Ovary (tissue), 3 donors: ENCODE results near the gene SORL1.

Source experiments
- CTCF ChIP-seq, 3 donors: fragments of 450-650 bp in 2 of 3; fragments of 200-600 bp in 1 of 3; IDR thresholded peaks; one replicate each; pipeline versions ENCODE4 v1.5.1 to v1.8.0; 2016 to 2022; ENCODE audit warnings: antibody characterized with exemption in 3 of 3, mild to moderate bottlenecking in 1 of 3
- EP300 ChIP-seq: sonication (generic); formaldehyde crosslinking; IDR thresholded peaks from one replicate; pipeline ENCODE4 v1.6.1; 2017; ENCODE audit warnings: antibody characterized with exemption
- POLR2A ChIP-seq: fragments of 450-650 bp; IDR thresholded peaks from one replicate; pipeline ENCODE4 v1.6.1; 2017; ENCODE audit warnings: antibody characterized with exemption, mild to moderate bottlenecking, moderate library complexity
- donor health status: DM: no; HTN: no; CAD: no.

GRCh38 chr11:121520243-121521144 lies 68.4 kb downstream of the SORL1 start:
- TF ChIP-seq POLR2A (no peak), EP300 (no peak), CTCF (IDR thresholded peaks at IDR 0.05) (no peak)
